LNCAP (cell line): ENCODE data around the gene KRT81.

ENCODE experiments used
- CTCF ChIP-seq: fragments of 450-650 bp; IDR thresholded peaks from 2 replicates; pipeline ENCODE4 v1.5.1; 2017; ENCODE audit warnings: mild to moderate bottlenecking

Gene KRT81

GRCh38 chr12:52323001-52323400 is 31.7 kb upstream of the KRT81 start:
- TF ChIP-seq CTCF, result no peak

GRCh38 chr12:52322069-52322468 is 30.7 kb upstream of the KRT81 start:
- no peak for TF ChIP-seq CTCF

GRCh38 chr12:52321418-52321817 is 30.1 kb upstream of the KRT81 start:
- TF ChIP-seq CTCF, result no peak

- no peak for TF ChIP-seq CTCF
Measured at GRCh38 chr12:52320784-52321400, 29.6 kb upstream of the KRT81 start, which contains the start of gene KRT83. Gene KRT83, minus strand, starts transcription at chr12:52321398. Its CDS starts 63 bp downstream, at chr12:52321335.

- TF ChIP-seq CTCF, result no peak
Measured at GRCh38 chr12:52319097-52319496, 27.8 kb upstream of the KRT81 start.

- no peak for TF ChIP-seq CTCF
Measured at GRCh38 chr12:52318241-52318990, 27.1 kb upstream of the KRT81 start.

GRCh38 chr12:52317468-52318052 is 26.2 kb upstream of the KRT81 start:
- no peak for TF ChIP-seq CTCF
